ENCODE results near the gene LCTL. TPM values are rescaled to one million over a fixed set of nuclear protein-coding genes. Genes with fewer than 3 reads are reported as not detected.

Gene LCTL
- total and polyA plus RNA-seq, 10 of the 15 experiments (the other 5 are each of a cell fraction or from before 2014, with no cell fraction given) = 0.07 to 0.76 (median 0.40) TPM; not detected in 5

GRCh38 chr15:66502491-66502890 lies 63.3 kb downstream of the LCTL start:
- in situ Hi-C loops (cut with MboI) = loop anchor here (5.0 kb wide), 1 partner anchor 145 kb away; the partner anchor contains the start of gene TIPIN
- H3K4me3 ChIP-seq = peak overlapping the region; percentile 99
- no TSS peak for BruUV-seq (replicated peaks)
- ChIA-PET CTCF (interaction anchor here (1.9 kb wide), 1 partner anchor 115 kb away, joined by 11 read pairs; the partner anchor contains the start of gene MAP2K1), POLR2A (interaction anchor here (1.9 kb wide), 1 partner anchor 30 kb away, joined by 5 read pairs; no protein-coding TSS in a partner anchor), SMC1A (ENCODE audit: uncharacterized antibody, unreplicated experiment) (interaction anchor here (1.0 kb wide), 1 partner anchor 64 kb away, joined by 3 read pairs; no protein-coding TSS in a partner anchor), RAD21 (ENCODE audit: unreplicated experiment) (interaction anchor here (0.6 kb wide), 1 partner anchor 116 kb away, joined by 3 read pairs; the partner anchor contains the start of gene MAP2K1)
- DNase-seq (ENCODE audit: low read depth, low spot score) (no peak), ATAC-seq (no peak), FAIRE-seq (no peak)
- 4% methylated on average over 10 of the region's 10 CpGs for WGBS (ENCODE audit: insufficient coverage, insufficient replicate concordance, low lambda C conversion rate, missing lambda C conversion rate)
- peaks cover 7 to 34% of the 10 kb centered on the region in 2 experiments for H3K36me3 ChIP-seq (ENCODE audit: control insufficient read depth in 2 of 2, insufficient read depth in 2 of 2, low read length in 1 of 2)
- H3K4me2 ChIP-seq (ENCODE audit: control insufficient read depth, insufficient read depth) = peak overlapping the region; percentile 39
- H3K4me1 ChIP-seq (ENCODE audit: control insufficient read depth, insufficient read depth, low read length) = peaks cover 4% of the 10 kb centered on the region; the same call in 1 of the 2 replicates
- H3K27me3 ChIP-seq (replicated peaks in 1 of 2; ENCODE audit: control insufficient read depth in 2 of 2, insufficient read depth in 2 of 2, low read length in 1 of 2) = no peaks in the 10 kb centered on the region
- intact Hi-C loops (cut with micrococcal nuclease; ENCODE audit: unreplicated experiment) = loop anchor here (2.0 kb wide), 1 partner anchor 64 kb away; no protein-coding TSS in a partner anchor
- H3K79me2 ChIP-seq (ENCODE audit: control insufficient read depth, insufficient read depth, low read length) = peaks cover 71% of the 10 kb centered on the region
- peaks cover 3% of the 10 kb centered on the region; the same call in 1 of the 2 replicates for H4K20me1 ChIP-seq (ENCODE audit: control insufficient read depth, insufficient read depth)
- TF ChIP-seq POLR2A (IDR thresholded peaks at IDR 0.05; ENCODE audit: low read depth, low read length) (no peak), ATF3 (IDR thresholded peaks at IDR 0.05; ENCODE audit: borderline replicate concordance, extremely low read depth, low read depth, low read length) (no peak), BHLHE40 (IDR thresholded peaks at IDR 0.05; ENCODE audit: borderline replicate concordance in 1 of 2, low read depth in 2 of 2, low read length in 1 of 2) (no peak), CHD4 (IDR thresholded peaks at IDR 0.05) (no peak), NFXL1 (IDR thresholded peaks at IDR 0.05; ENCODE audit: borderline replicate concordance) (no peak), MYC (IDR thresholded peaks at IDR 0.05; ENCODE audit: insufficient read depth, insufficient read length, insufficient replicate concordance, low read length, severe bottlenecking) (no peak), USF1 (IDR thresholded peaks at IDR 0.05; ENCODE audit: borderline replicate concordance, extremely low read length, insufficient read depth, low read depth, low read length) (no peak), HSF1 (IDR thresholded peaks at IDR 0.05; ENCODE audit: low read depth, low read length) (no peak), PAX5 (IDR thresholded peaks at IDR 0.05; ENCODE audit: borderline replicate concordance, low read depth, low read length) (no peak), BCL3 (IDR thresholded peaks at IDR 0.05; ENCODE audit: borderline replicate concordance, insufficient read depth, low read depth, low read length, poor library complexity, severe bottlenecking) (no peak), ZNF217 (IDR thresholded peaks at IDR 0.05) (no peak), EED (IDR thresholded peaks at IDR 0.05; ENCODE audit: low read depth) (no peak), HDAC6 (IDR thresholded peaks at IDR 0.05; ENCODE audit: unreplicated experiment) (no peak)
- H3K9me3 ChIP-seq (replicated peaks; ENCODE audit: control insufficient read depth, insufficient read depth, low read length) = no peaks in the 10 kb centered on the region
- H3K9ac ChIP-seq (ENCODE audit: control insufficient read depth, insufficient read depth, low read length) = peak overlapping the region; percentile 97
- no peak overlapping the region for H2AFZ ChIP-seq (ENCODE audit: control insufficient read depth, low read depth, low read length)
- H3K27ac ChIP-seq (ENCODE audit: control insufficient read depth, insufficient read depth) = peak overlapping the region; percentile 97; the same call in 1 of the 2 replicates

Data from GM12878 (cell line).